ENCODE data around the gene NOP53. TPM values are rescaled to one million over a fixed set of nuclear protein-coding genes. Genes with fewer than 3 reads are reported as not detected.

The NOP53 gene
- total RNA-seq, 1 experiment from 2014 or later, result 289 TPM

- TF ChIP-seq HMGXB4 (CRISPR knock-in tag; IDR thresholded peaks at IDR 0.05) (no peak), CTCF (IDR thresholded peaks at IDR 0.05) (no peak)
These were observed 51.4 kb downstream of the NOP53 start (continued) for GRCh38 chr19:47796785-47797184.

- CTCF ChIA-PET, result interaction anchor here (0.7 to 1.9 kb wide), 3 partner anchors 33 to 71 kb away, joined by 4 to 10 read pairs (median 4); no protein-coding TSS in a partner anchor
- no peak overlapping the region for H3K27ac Mint-ChIP-seq
- no peak for ATAC-seq
- TF ChIP-seq ZNF532 (CRISPR knock-in tag; IDR thresholded peaks at IDR 0.05; ENCODE audit: borderline replicate concordance), result no peak
- no peak for TF ChIP-seq OVOL2 (CRISPR knock-in tag; IDR thresholded peaks at IDR 0.05; ENCODE audit: borderline replicate concordance)
- no peak for TF ChIP-seq ZNF512 (CRISPR knock-in tag; IDR thresholded peaks at IDR 0.05; ENCODE audit: borderline replicate concordance)
- TF ChIP-seq GTF2I (CRISPR knock-in tag; conservative IDR thresholded peaks at IDR 0.05), result no peak
- no peak for DNase-seq (ENCODE audit: low spot score)
- H3K27me3 Mint-ChIP-seq (ENCODE audit: low read depth), result no peaks in the 10 kb centered on the region
- POLR2A ChIA-PET, result no interaction called here
- H3K4me3 Mint-ChIP-seq, result no peak overlapping the region
- no peaks in the 10 kb centered on the region for H3K4me1 Mint-ChIP-seq
- peaks cover 6% of the 10 kb centered on the region for H3K9me3 Mint-ChIP-seq
- peaks cover 3% of the 10 kb centered on the region; the same call in 1 of the 2 replicates for H3K36me3 Mint-ChIP-seq
These were observed 52.9 kb downstream of the NOP53 start for GRCh38 chr19:47797996-47798903.

- no peak overlapping the region for H3K27ac Mint-ChIP-seq
- DNase-seq (ENCODE audit: low spot score), result no peak
- ChIA-PET CTCF (interaction anchor here (1.4 to 1.9 kb wide), 3 partner anchors 33 to 70 kb away, joined by 4 to 10 read pairs (median 10); no protein-coding TSS in a partner anchor), POLR2A (no interaction called here)
- H3K4me1 Mint-ChIP-seq, result no peaks in the 10 kb centered on the region
- no peak for ATAC-seq
- H3K27me3 Mint-ChIP-seq (ENCODE audit: low read depth), result no peaks in the 10 kb centered on the region
- H3K4me3 Mint-ChIP-seq, result no peak overlapping the region
- peaks cover 3% of the 10 kb centered on the region; the same call in 1 of the 2 replicates for H3K36me3 Mint-ChIP-seq
- no peak for TF ChIP-seq HMGXB4 (CRISPR knock-in tag; IDR thresholded peaks at IDR 0.05)
- TF ChIP-seq USF2 (CRISPR knock-in tag; IDR thresholded peaks at IDR 0.05), result no peak
- no peak for TF ChIP-seq FOXK1 (CRISPR knock-in tag; IDR thresholded peaks at IDR 0.05)
- TF ChIP-seq SOX15 (CRISPR knock-in tag; IDR thresholded peaks at IDR 0.05), result no peak
- no peak for TF ChIP-seq RELA (CRISPR knock-in tag; IDR thresholded peaks at IDR 0.05; ENCODE audit: borderline replicate concordance)
- no peak for TF ChIP-seq PRDM15 (CRISPR knock-in tag; IDR thresholded peaks at IDR 0.05)
- no peak for TF ChIP-seq ZNF138 (CRISPR knock-in tag; conservative IDR thresholded peaks at IDR 0.05)
- TF ChIP-seq GABPB1 (CRISPR knock-in tag; IDR thresholded peaks at IDR 0.05), result no peak
- TF ChIP-seq ATF1 (CRISPR knock-in tag; IDR thresholded peaks at IDR 0.05), result no peak
- TF ChIP-seq ZNF317 (CRISPR knock-in tag; IDR thresholded peaks at IDR 0.05; ENCODE audit: borderline replicate concordance, low read depth), result no peak
- H3K9me3 Mint-ChIP-seq, result peaks cover 6% of the 10 kb centered on the region
These were observed 53.5 kb downstream of the NOP53 start for GRCh38 chr19:47798904-47799266.

Measured in WTC11 (cell line).